K562 (cell line): ENCODE results near the gene INHA.

Experiments used
- ATF1 ChIP-seq, 2 experiments: fragments of 450-650 bp in 1 of 2; IDR thresholded peaks; 2 replicates each; pipeline ENCODE4 v1.6.1; 2016; ENCODE audit warnings: missing compliant biosample characterization in 1 of 2, missing genetic modification characterization in 1 of 2
- CHD1 ChIP-seq: fragments of 200-600 bp; sonication (generic); IDR thresholded peaks from one replicate; pipeline ENCODE4 v1.6.1; 2012; ENCODE audit warnings: mild to moderate bottlenecking, moderate library complexity, low read length, inconsistent platforms
- DNMT1 ChIP-seq: fragments of 450-650 bp; IDR thresholded peaks from 2 replicates; pipeline ENCODE4 v1.6.1; 2016; ENCODE audit warnings: antibody characterized with exemption, mild to moderate bottlenecking
- JUN ChIP-seq, 2 experiments: sonication (generic) in 1 of 2; formaldehyde crosslinking in 1 of 2; IDR thresholded peaks; 2 replicates each; pipeline versions ENCODE4 v1.6.1 to v1.8.0; 2012 to 2022; ENCODE audit warnings: borderline replicate concordance in 2 of 2, mild to moderate bottlenecking in 2 of 2, improper control_type of control experiment in 1 of 2, low read depth in 1 of 2, low read length in 1 of 2, missing genetic modification reagents in 1 of 2
- KAT8 ChIP-seq: fragments of 450-650 bp; IDR thresholded peaks from 2 replicates; pipeline ENCODE4 v1.6.1; 2016; ENCODE audit warnings: low read depth, mild to moderate bottlenecking
- MAFG ChIP-seq: fragments of 450-650 bp; conservative IDR thresholded peaks from 2 replicates; pipeline ENCODE4 v1.6.1; 2016; ENCODE audit warnings: missing genetic modification characterization, missing compliant biosample characterization
- MXD1 ChIP-seq: fragments of 250-450 bp; sonication (Bioruptor Pico); IDR thresholded peaks from 2 replicates; pipeline ENCODE4 v1.8.0; 2021; ENCODE audit warnings: borderline replicate concordance, mild to moderate bottlenecking, moderate library complexity; ENCODE audit not compliant: poor library complexity, severe bottlenecking
- PPARD ChIP-seq: fragments of 250-450 bp; sonication (Bioruptor Pico); IDR thresholded peaks from 2 replicates; pipeline ENCODE4 v1.8.0; 2022; ENCODE audit warnings: inconsistent platforms, mild to moderate bottlenecking, moderate library complexity
- RBBP5 ChIP-seq: fragments of 200-600 bp; sonication (generic); IDR thresholded peaks from 2 replicates; pipeline ENCODE4 v1.6.1; 2012; ENCODE audit warnings: borderline replicate concordance, mild to moderate bottlenecking, low read length, control low read depth, inconsistent platforms; ENCODE audit not compliant: insufficient read depth, poor library complexity, severe bottlenecking
- SRF ChIP-seq, 2 experiments: fragments of 250-450, 450-650 bp in 1 of 2; sonication (Bioruptor Pico) in 1 of 2; sonication (generic) in 1 of 2; formaldehyde crosslinking; IDR thresholded peaks; 2 replicates each; pipeline versions ENCODE4 v1.5.0 to v1.5.1; 2020 to 2022; ENCODE audit warnings: mild to moderate bottlenecking in 1 of 2, missing genetic modification reagents in 1 of 2
- TBP ChIP-seq: optimal IDR thresholded peaks from 2 replicates; pipeline ENCODE3; 2011; ENCODE audit warnings: low read depth, low read length, improper control_type of control experiment
- YBX1 ChIP-seq: fragments of 450-650 bp; IDR thresholded peaks from 2 replicates; pipeline ENCODE4 v1.7.1; 2016; ENCODE audit warnings: mild to moderate bottlenecking
- ZBTB7A ChIP-seq: IDR thresholded peaks from 2 replicates; pipeline ENCODE4 v1.6.1; 2011; ENCODE audit warnings: low read depth, mild to moderate bottlenecking, low read length, moderate library complexity, borderline replicate concordance; ENCODE audit not compliant: control insufficient read depth
- ZNF57 ChIP-seq: fragments of 450-650 bp; formaldehyde crosslinking; IDR thresholded peaks from 2 replicates; pipeline ENCODE4 v1.4.0; 2020; ENCODE audit warnings: mild to moderate bottlenecking, moderate library complexity

- no peak for TF ChIP-seq YBX1
- TF ChIP-seq JUN (IDR thresholded peaks at IDR 0.05; ENCODE audit: borderline replicate concordance, low read depth, low read length): no peak
- no peak for TF ChIP-seq JUN (CRISPR knock-in tag; IDR thresholded peaks at IDR 0.05; ENCODE audit: borderline replicate concordance)
- no peak for TF ChIP-seq CHD1
- TF ChIP-seq TBP: no peak
- no peak for TF ChIP-seq RBBP5
- TF ChIP-seq ATF1 (CRISPR knock-in tag; IDR thresholded peaks at IDR 0.05): no peak
- TF ChIP-seq ATF1 (tag; IDR thresholded peaks at IDR 0.05): peak; percentile 54
- no peak for TF ChIP-seq DNMT1
- no peak; the same call in 1 of the 2 replicates for TF ChIP-seq ZBTB7A
- TF ChIP-seq MAFG: no peak
- TF ChIP-seq PPARD (CRISPR knock-in tag): no peak
- TF ChIP-seq MXD1 (CRISPR knock-in tag): no peak
- no peak for TF ChIP-seq ZNF57 (CRISPR knock-in tag)
- TF ChIP-seq SRF (CRISPR knock-in tag; IDR thresholded peaks at IDR 0.05): no peak
- TF ChIP-seq KAT8: no peak
Measured at GRCh38 chr2:219551441-219552381, 20.4 kb upstream of the INHA start.
